ENCODE data around the gene LCLAT1.
"Not testable (repeated sequence)": the region's sequence is repeated elsewhere in the genome, so short reads cannot be mapped to it uniquely, and the experiment has no call there.

Gene LCLAT1

GRCh38 chr2:30510409-30510808 lies 63.4 kb downstream of the LCLAT1 start:
- H3K9me3 ChIP-seq (ENCODE audit: low read length) = peaks cover 5% of the 10 kb centered on the region; the same call in 1 of the 2 replicates
- no peak overlapping the region for H2AFZ ChIP-seq (ENCODE audit: low read length)
- no peaks in the 10 kb centered on the region for H4K20me1 ChIP-seq (ENCODE audit: insufficient read depth, low read length)
- no peaks in the 10 kb centered on the region for H3K36me3 ChIP-seq (ENCODE audit: insufficient read depth, low read length)
- H3K79me2 ChIP-seq (ENCODE audit: insufficient read depth, low read length) = peaks cover 21% of the 10 kb centered on the region
- H3K4me2 ChIP-seq (ENCODE audit: low read length) = no peak overlapping the region
- no peak overlapping the region for H3K9ac ChIP-seq (ENCODE audit: low read length)
- H3K27me3 ChIP-seq (ENCODE audit: insufficient read depth, low read length) = no peaks in the 10 kb centered on the region
- no peaks in the 10 kb centered on the region for H3F3A ChIP-seq (ENCODE audit: insufficient read depth, low read length)
- no peaks in the 10 kb centered on the region for H3K4me1 ChIP-seq (ENCODE audit: insufficient read depth, low read length, severe bottlenecking)
- no peaks in the 10 kb centered on the region for H3K9me2 ChIP-seq (ENCODE audit: low read depth, low read length)
- H3K4me3 ChIP-seq (ENCODE audit: low read depth, low read length, poor library complexity, severe bottlenecking) = no peak overlapping the region
- H3K27ac ChIP-seq (ENCODE audit: low read depth, low read length, poor library complexity, severe bottlenecking) = no peak overlapping the region
- TF ChIP-seq EZH2 (IDR thresholded peaks at IDR 0.05; ENCODE audit: borderline replicate concordance, low read length) (no peak), CTCF (IDR thresholded peaks at IDR 0.05; ENCODE audit: low read length) (no peak)

- H3F3A ChIP-seq (ENCODE audit: insufficient read depth, low read length) = no peaks in the 10 kb centered on the region
- H3K27me3 ChIP-seq (ENCODE audit: insufficient read depth, low read length) = no peaks in the 10 kb centered on the region
- peaks cover 21% of the 10 kb centered on the region for H3K79me2 ChIP-seq (ENCODE audit: insufficient read depth, low read length)
- no peak overlapping the region for H3K9ac ChIP-seq (ENCODE audit: low read length)
- H3K9me3 ChIP-seq (ENCODE audit: low read length) = peaks cover 5% of the 10 kb centered on the region; the same call in 1 of the 2 replicates
- TF ChIP-seq EZH2 (IDR thresholded peaks at IDR 0.05; ENCODE audit: borderline replicate concordance, low read length) (no peak), CTCF (IDR thresholded peaks at IDR 0.05; ENCODE audit: low read length) (no peak)
- H4K20me1 ChIP-seq (ENCODE audit: insufficient read depth, low read length) = no peaks in the 10 kb centered on the region
- no peak overlapping the region for H2AFZ ChIP-seq (ENCODE audit: low read length)
- no peaks in the 10 kb centered on the region for H3K9me2 ChIP-seq (ENCODE audit: low read depth, low read length)
- H3K27ac ChIP-seq (ENCODE audit: low read depth, low read length, poor library complexity, severe bottlenecking) = no peak overlapping the region
- H3K36me3 ChIP-seq (ENCODE audit: insufficient read depth, low read length) = no peaks in the 10 kb centered on the region
- no peak overlapping the region for H3K4me3 ChIP-seq (ENCODE audit: low read depth, low read length, poor library complexity, severe bottlenecking)
- no peak overlapping the region for H3K4me2 ChIP-seq (ENCODE audit: low read length)
- no peaks in the 10 kb centered on the region for H3K4me1 ChIP-seq (ENCODE audit: insufficient read depth, low read length, severe bottlenecking)
These were observed 64.4 kb downstream of the LCLAT1 start for GRCh38 chr2:30511122-30512083.

- Histone ChIP-seq H4K20me1 (ENCODE audit: insufficient read depth, low read length) (no peaks in the 10 kb centered on the region), H3K9me2 (ENCODE audit: low read depth, low read length) (no peaks in the 10 kb centered on the region)
These were observed 65.3 kb downstream of the LCLAT1 start for GRCh38 chr2:30512243-30512886.

GRCh38 chr2:30513649-30514048 lies 66.6 kb downstream of the LCLAT1 start:
- not testable (repeated sequence) for H3K4me1 ChIP-seq (ENCODE audit: insufficient read depth, low read length, severe bottlenecking); H3K36me3 ChIP-seq (ENCODE audit: insufficient read depth, low read length); H3K27me3 ChIP-seq (ENCODE audit: insufficient read depth, low read length); H4K20me1 ChIP-seq (ENCODE audit: insufficient read depth, low read length); H3F3A ChIP-seq (ENCODE audit: insufficient read depth, low read length); H3K9me3 ChIP-seq (ENCODE audit: low read length); H3K9me2 ChIP-seq (ENCODE audit: low read depth, low read length); H3K4me3 ChIP-seq (ENCODE audit: low read depth, low read length, poor library complexity, severe bottlenecking); H2AFZ ChIP-seq (ENCODE audit: low read length); H3K27ac ChIP-seq (ENCODE audit: low read depth, low read length, poor library complexity, severe bottlenecking); H3K4me2 ChIP-seq (ENCODE audit: low read length); H3K9ac ChIP-seq (ENCODE audit: low read length)
- peaks cover 17% of the 10 kb centered on the region for H3K79me2 ChIP-seq (ENCODE audit: insufficient read depth, low read length)

More at GRCh38 chr2:30512243-30512886, 65.3 kb downstream of the LCLAT1 start:
- Histone ChIP-seq H3K4me3 (ENCODE audit: low read depth, low read length, poor library complexity, severe bottlenecking) (no peak overlapping the region), H3K9me3 (ENCODE audit: low read length) (peaks cover 5% of the 10 kb centered on the region; the same call in 1 of the 2 replicates), H3K27ac (ENCODE audit: low read depth, low read length, poor library complexity, severe bottlenecking) (no peak overlapping the region), H2AFZ (ENCODE audit: low read length) (no peak overlapping the region), H3K27me3 (ENCODE audit: insufficient read depth, low read length) (no peaks in the 10 kb centered on the region), H3K4me1 (ENCODE audit: insufficient read depth, low read length, severe bottlenecking) (no peaks in the 10 kb centered on the region), H3K79me2 (ENCODE audit: insufficient read depth, low read length) (peaks cover 21% of the 10 kb centered on the region), H3K36me3 (ENCODE audit: insufficient read depth, low read length) (no peaks in the 10 kb centered on the region), H3K4me2 (ENCODE audit: low read length) (no peak overlapping the region), H3F3A (ENCODE audit: insufficient read depth, low read length) (no peaks in the 10 kb centered on the region), H3K9ac (ENCODE audit: low read length) (no peak overlapping the region)
- no peak for TF ChIP-seq EZH2 (IDR thresholded peaks at IDR 0.05; ENCODE audit: borderline replicate concordance, low read length)
- no peak for TF ChIP-seq CTCF (IDR thresholded peaks at IDR 0.05; ENCODE audit: low read length)

Data from OCI-LY1 (cell line).